ENCODE results near the gene CCDC187. TPM values are rescaled to one million over a fixed set of nuclear protein-coding genes. Genes with fewer than 3 reads are reported as not detected.
A peak's percentile ranks its signal among the peaks of the same experiment; 100 is the strongest.

The CCDC187 gene
- total and polyA plus RNA-seq, 2 of the 13 experiments (the other 11 are each of a cell fraction or from before 2014, with no cell fraction given), result 0.03 to 0.13 TPM

DNA sequence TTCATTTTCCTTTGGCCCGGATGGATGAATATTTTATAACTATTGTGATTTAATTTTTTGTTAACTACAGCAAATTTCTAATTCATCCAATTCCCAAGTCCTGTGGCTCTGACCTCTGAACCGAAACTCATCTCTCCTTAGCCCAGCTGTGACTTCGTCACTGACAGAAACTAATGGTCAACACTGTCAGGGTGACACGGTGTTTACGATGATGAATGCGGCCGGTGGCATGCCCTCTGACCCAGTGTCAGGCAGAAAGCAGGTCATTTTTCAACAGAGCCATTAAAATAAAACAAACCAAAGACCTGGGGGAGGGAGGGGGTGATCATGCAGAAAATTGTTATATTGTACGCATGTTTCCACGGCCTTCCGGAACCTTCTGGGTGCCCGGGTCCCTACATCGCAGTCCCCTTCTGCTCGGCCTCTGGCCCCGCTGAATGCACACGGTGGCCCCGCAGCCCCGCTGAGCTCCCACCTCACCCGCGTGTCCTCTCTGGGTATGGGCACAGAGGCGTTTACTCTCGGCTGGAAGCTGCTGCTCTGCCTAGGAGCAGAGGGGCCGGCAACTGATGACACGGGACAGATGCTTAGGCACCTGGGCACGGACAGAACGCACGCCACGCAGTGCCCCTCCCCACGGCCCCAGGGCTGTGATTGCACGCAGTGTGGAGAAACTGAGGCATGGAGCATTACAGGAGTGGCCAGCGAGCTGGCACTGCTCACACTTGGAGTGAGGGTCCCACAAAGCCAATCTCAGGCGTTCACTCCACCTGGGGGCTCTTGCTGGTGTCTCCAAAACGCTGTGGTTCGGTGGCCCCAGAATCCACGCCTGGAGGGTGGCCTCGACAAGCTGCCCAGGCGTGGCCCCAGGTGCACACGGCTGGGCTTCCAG, 8.1 kb downstream of the CCDC187 start (continued):
- TF ChIP-seq, protein P1, sequence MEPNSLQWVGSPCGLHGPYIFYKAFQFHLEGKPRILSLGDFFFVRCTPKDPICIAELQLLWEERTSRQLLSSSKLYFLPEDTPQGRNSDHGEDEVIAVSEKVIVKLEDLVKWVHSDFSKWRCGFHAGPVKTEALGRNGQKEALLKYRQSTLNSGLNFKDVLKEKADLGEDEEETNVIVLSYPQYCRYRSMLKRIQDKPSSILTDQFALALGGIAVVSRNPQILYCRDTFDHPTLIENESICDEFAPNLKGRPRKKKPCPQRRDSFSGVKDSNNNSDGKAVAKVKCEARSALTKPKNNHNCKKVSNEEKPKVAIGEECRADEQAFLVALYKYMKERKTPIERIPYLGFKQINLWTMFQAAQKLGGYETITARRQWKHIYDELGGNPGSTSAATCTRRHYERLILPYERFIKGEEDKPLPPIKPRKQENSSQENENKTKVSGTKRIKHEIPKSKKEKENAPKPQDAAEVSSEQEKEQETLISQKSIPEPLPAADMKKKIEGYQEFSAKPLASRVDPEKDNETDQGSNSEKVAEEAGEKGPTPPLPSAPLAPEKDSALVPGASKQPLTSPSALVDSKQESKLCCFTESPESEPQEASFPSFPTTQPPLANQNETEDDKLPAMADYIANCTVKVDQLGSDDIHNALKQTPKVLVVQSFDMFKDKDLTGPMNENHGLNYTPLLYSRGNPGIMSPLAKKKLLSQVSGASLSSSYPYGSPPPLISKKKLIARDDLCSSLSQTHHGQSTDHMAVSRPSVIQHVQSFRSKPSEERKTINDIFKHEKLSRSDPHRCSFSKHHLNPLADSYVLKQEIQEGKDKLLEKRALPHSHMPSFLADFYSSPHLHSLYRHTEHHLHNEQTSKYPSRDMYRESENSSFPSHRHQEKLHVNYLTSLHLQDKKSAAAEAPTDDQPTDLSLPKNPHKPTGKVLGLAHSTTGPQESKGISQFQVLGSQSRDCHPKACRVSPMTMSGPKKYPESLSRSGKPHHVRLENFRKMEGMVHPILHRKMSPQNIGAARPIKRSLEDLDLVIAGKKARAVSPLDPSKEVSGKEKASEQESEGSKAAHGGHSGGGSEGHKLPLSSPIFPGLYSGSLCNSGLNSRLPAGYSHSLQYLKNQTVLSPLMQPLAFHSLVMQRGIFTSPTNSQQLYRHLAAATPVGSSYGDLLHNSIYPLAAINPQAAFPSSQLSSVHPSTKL (CRISPR knock-in tag; IDR thresholded peaks at IDR 0.05), result peak; percentile 35; the same call in 1 of the 2 replicates
- no peak for TF ChIP-seq POLR2G (IDR thresholded peaks at IDR 0.05; ENCODE audit: low read depth, low read length)
- TF ChIP-seq ZNF251 (CRISPR knock-in tag; IDR thresholded peaks at IDR 0.05), result no peak
- TF ChIP-seq WIZ (CRISPR knock-in tag; IDR thresholded peaks at IDR 0.05), result no peak
- TF ChIP-seq ZFP62 (CRISPR knock-in tag; IDR thresholded peaks at IDR 0.05), result no peak
- TF ChIP-seq CREB1 (IDR thresholded peaks at IDR 0.05), result peak; percentile 80
- no peak for TF ChIP-seq CREB1 (CRISPR knock-in tag; IDR thresholded peaks at IDR 0.05)
- 0 out of 2 replicates have a peak, but pooled peaks have one; percentile 23 for TF ChIP-seq ZNF337 (CRISPR knock-in tag; IDR thresholded peaks at IDR 0.05; ENCODE audit: borderline replicate concordance, low read depth)
- TF ChIP-seq ZMYM4 (CRISPR knock-in tag; IDR thresholded peaks at IDR 0.05), result no peak
- TF ChIP-seq BORCS8-MEF2B (CRISPR knock-in tag; IDR thresholded peaks at IDR 0.05), result no peak
- no peak for TF ChIP-seq ZNF75D (CRISPR knock-in tag; IDR thresholded peaks at IDR 0.05; ENCODE audit: borderline replicate concordance)
- TF ChIP-seq, protein P2, sequence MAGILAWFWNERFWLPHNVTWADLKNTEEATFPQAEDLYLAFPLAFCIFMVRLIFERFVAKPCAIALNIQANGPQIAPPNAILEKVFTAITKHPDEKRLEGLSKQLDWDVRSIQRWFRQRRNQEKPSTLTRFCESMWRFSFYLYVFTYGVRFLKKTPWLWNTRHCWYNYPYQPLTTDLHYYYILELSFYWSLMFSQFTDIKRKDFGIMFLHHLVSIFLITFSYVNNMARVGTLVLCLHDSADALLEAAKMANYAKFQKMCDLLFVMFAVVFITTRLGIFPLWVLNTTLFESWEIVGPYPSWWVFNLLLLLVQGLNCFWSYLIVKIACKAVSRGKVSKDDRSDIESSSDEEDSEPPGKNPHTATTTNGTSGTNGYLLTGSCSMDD (CRISPR knock-in tag; IDR thresholded peaks at IDR 0.05), result no peak
- TF ChIP-seq TBP (CRISPR knock-in tag; IDR thresholded peaks at IDR 0.05), result no peak
- TF ChIP-seq, protein P3, sequence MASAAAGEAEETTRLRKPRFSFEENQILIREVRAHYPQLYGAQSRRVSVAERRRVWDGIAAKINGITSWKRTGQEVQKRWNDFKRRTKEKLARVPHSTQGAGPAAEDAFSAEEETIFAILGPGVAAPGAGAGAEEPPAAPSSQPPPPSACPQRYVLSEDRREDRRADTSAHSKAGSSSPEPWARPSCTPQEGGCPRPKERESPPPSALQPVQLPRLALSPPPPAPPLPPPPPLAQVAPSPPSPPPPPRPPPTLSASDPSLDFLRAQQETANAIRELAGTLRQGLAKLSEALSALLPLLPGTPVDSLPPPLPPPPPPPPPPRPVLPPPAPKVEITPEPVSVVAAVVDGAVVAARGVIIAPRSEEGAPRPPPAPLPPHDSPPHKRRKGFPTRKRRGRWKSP (CRISPR knock-in tag; IDR thresholded peaks at IDR 0.05), result no peak
- TF ChIP-seq ZNF670 (CRISPR knock-in tag; IDR thresholded peaks at IDR 0.05; ENCODE audit: borderline replicate concordance), result no peak
- TF ChIP-seq XBP1 (CRISPR knock-in tag; IDR thresholded peaks at IDR 0.05), result no peak
- TF ChIP-seq ZFAT (CRISPR knock-in tag; conservative IDR thresholded peaks at IDR 0.05), result no peak
- TF ChIP-seq, protein P4, sequence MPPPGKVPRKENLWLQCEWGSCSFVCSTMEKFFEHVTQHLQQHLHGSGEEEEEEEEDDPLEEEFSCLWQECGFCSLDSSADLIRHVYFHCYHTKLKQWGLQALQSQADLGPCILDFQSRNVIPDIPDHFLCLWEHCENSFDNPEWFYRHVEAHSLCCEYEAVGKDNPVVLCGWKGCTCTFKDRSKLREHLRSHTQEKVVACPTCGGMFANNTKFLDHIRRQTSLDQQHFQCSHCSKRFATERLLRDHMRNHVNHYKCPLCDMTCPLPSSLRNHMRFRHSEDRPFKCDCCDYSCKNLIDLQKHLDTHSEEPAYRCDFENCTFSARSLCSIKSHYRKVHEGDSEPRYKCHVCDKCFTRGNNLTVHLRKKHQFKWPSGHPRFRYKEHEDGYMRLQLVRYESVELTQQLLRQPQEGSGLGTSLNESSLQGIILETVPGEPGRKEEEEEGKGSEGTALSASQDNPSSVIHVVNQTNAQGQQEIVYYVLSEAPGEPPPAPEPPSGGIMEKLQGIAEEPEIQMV (CRISPR knock-in tag; IDR thresholded peaks at IDR 0.05; ENCODE audit: low read depth), result no peak
- no peak for TF ChIP-seq ZNF326 (CRISPR knock-in tag; IDR thresholded peaks at IDR 0.05; ENCODE audit: borderline replicate concordance)
- TF ChIP-seq HMG20B (CRISPR knock-in tag; conservative IDR thresholded peaks at IDR 0.05), result no peak
- no peak for TF ChIP-seq NPAS2 (CRISPR knock-in tag; IDR thresholded peaks at IDR 0.05; ENCODE audit: borderline replicate concordance)
- no peak for TF ChIP-seq TCF7 (IDR thresholded peaks at IDR 0.05; ENCODE audit: low read depth)
- no peak for TF ChIP-seq NFE2L2 (IDR thresholded peaks at IDR 0.05; ENCODE audit: low read length)
- TF ChIP-seq U2AF1 (optimal IDR thresholded peaks at IDR 0.05; ENCODE audit: low read depth, low read length), result no peak
